Right lobe of liver (tissue), 6 donors: ENCODE measurements around the gene MAJIN. TPM values are rescaled to one million over a fixed set of nuclear protein-coding genes. Genes with fewer than 3 reads are reported as not detected.

Source experiments
- ATAC-seq, 4 donors: fragments of 200-7000 bp; cut with Tn5 transposase; one replicate each; pipeline ENCODE4 v1.9.1; 2020; ENCODE audit warnings: mild to moderate bottlenecking in 4 of 4, moderate library complexity in 4 of 4
- DNase-seq, 3 donors: peaks; one replicate each; pipeline ENCODE4 v3.0.0-alpha.2; 2020
- H3K27ac ChIP-seq, 3 donors: fragments of 200-600 bp; one replicate each; pipeline ENCODE4 v1.8.0; 2022
- H3K27me3 ChIP-seq, 2 donors: fragments of 200-600 bp; one replicate each; pipeline ENCODE4 v1.8.0; 2022
- H3K36me3 ChIP-seq, 4 donors: fragments of 200-600 bp; sonication (generic) in 1 of 4; one replicate each; pipeline versions ENCODE4 v1.5.1 to v1.8.0; 2017 to 2022; ENCODE audit warnings: control low read depth in 1 of 4
- H3K4me1 ChIP-seq, 4 donors: fragments of 200-600 bp; sonication (generic) in 1 of 4; one replicate each; pipeline versions ENCODE4 v1.5.1 to v1.8.0; 2017 to 2022; ENCODE audit warnings: control low read depth in 1 of 4
- H3K4me3 ChIP-seq, 3 donors: fragments of 200-600 bp; one replicate each; pipeline ENCODE4 v1.8.0; 2022
- H3K9me3 ChIP-seq, 4 donors: fragments of 200-600 bp; sonication (generic) in 1 of 4; one replicate each; pipeline versions ENCODE4 v1.5.1 to v1.8.0; 2017 to 2022; ENCODE audit warnings: control low read depth in 1 of 4
- CTCF ChIP-seq, 4 donors: fragments of 200-600 bp in 3 of 4; fragments of 450-650 bp in 1 of 4; IDR thresholded peaks; one replicate each; pipeline versions ENCODE4 v1.5.1 to v1.8.0; 2016 to 2022; ENCODE audit warnings: antibody characterized with exemption in 4 of 4, mild to moderate bottlenecking in 2 of 4
- POLR2A ChIP-seq: fragments of 450-650 bp; IDR thresholded peaks from one replicate; pipeline ENCODE4 v1.6.1; 2017; ENCODE audit warnings: antibody characterized with exemption, mild to moderate bottlenecking
- WGBS: methylation state at CpG from one replicate; pipeline ENCODE4 v1.1.6; 2018; ENCODE audit warnings: low coverage, low lambda C conversion rate; ENCODE audit not compliant: insufficient coverage; ENCODE audit errors: missing lambda C conversion rate; 5-methylcytosine and 5-hydroxymethylcytosine counted together
- intact Hi-C, 2 donors: fragments of 100-400 bp; cut with DNase I; formaldehyde crosslinking; loops; one replicate each; pipeline versions ENCODE4 v1.11.2 to v1.14.1; 2022
- total RNA-seq, 6 experiments: library from RNA; depleted of rRNA in 2 of 6; stranded (reverse); fragments of >200 nt in 2 of 6; fragmentation: NEBNext Ultra II Directional in 3 of 6; extraction: Animal tissue kit (Norgen Biotek cat#: 25700) in 3 of 6; gene quantifications; one replicate each; pipeline versions ENCODE4 v1.1.0 to v1.2.4, GENCODE V29; 2016 to 2023
- donor health status: DM: no; HTN: yes; CAD: no.
- donor health status: DM: no; HTN: no; CAD: no.
- donor health status: DM: no; HTN: no; CAD: no.
- donor health status: DM: no; HTN: yes; CAD: no.
- donor health status: DM: no; HTN: yes; CAD: no.

Gene MAJIN
- total RNA-seq, 6 experiments from 2014 or later = 0.33 to 0.86 TPM; not detected in 4

GRCh38 chr11:64936539-64936938 lies 35.4 kb downstream of the MAJIN start:
- 52% methylated on average over 2 of the region's 4 CpGs for WGBS
- intact Hi-C loops = no loop called here

GRCh38 chr11:64935359-64936081 lies 36.4 kb downstream of the MAJIN start, which contains the start of gene GPHA2:
Gene GPHA2, minus strand, starts transcription at chr11:64935893. Its CDS starts 433 bp downstream, at chr11:64935460.
- Histone ChIP-seq H3K4me1 (no peaks in the 10 kb centered on the region), H3K9me3 (no peaks in the 10 kb centered on the region), H3K27me3 (no peaks in the 10 kb centered on the region), H3K27ac (no peak within 1 kb of the TSS), H3K36me3 (peaks cover 0 to 33% (median 6%) of the 10 kb centered on the region in 4 donors), H3K4me3 (no peak within 1 kb of the TSS)
- TF ChIP-seq POLR2A (no peak), CTCF (IDR thresholded peaks at IDR 0.05) (no peak)
- no peak for DNase-seq
- 81% methylated on average over 9 of the region's 14 CpGs for WGBS
- intact Hi-C loops = no loop called here
- ATAC-seq = no peak

More at GRCh38 chr11:64936539-64936938, 35.4 kb downstream of the MAJIN start:
- Histone ChIP-seq H3K4me1 (no peaks in the 10 kb centered on the region), H3K9me3 (no peaks in the 10 kb centered on the region), H3K4me3 (no peak overlapping the region), H3K27me3 (no peaks in the 10 kb centered on the region), H3K27ac (no peak overlapping the region), H3K36me3 (peaks cover 0 to 22% (median 5%) of the 10 kb centered on the region in 4 donors)
- TF ChIP-seq POLR2A = no peak
- no peak for TF ChIP-seq CTCF (IDR thresholded peaks at IDR 0.05)
- DNase-seq = no peak
- no peak for ATAC-seq

GRCh38 chr11:64934682-64935358 lies 37.1 kb downstream of the MAJIN start:
- H3K9me3 ChIP-seq = no peaks in the 10 kb centered on the region
- WGBS = 79% methylated on average over 15 of the region's 27 CpGs
- H3K36me3 ChIP-seq = peaks cover 0 to 38% (median 10%) of the 10 kb centered on the region in 4 donors
- no peak for TF ChIP-seq POLR2A
- TF ChIP-seq CTCF (IDR thresholded peaks at IDR 0.05) = no peak
- H3K27me3 ChIP-seq = no peaks in the 10 kb centered on the region
- no peak overlapping the region for H3K27ac ChIP-seq
- no peak overlapping the region for H3K4me3 ChIP-seq
- ATAC-seq (no peak), DNase-seq (no peak)
- no peaks in the 10 kb centered on the region for H3K4me1 ChIP-seq
- intact Hi-C loops = no loop called here

GRCh38 chr11:64933935-64934681 lies 37.8 kb downstream of the MAJIN start:
- TF ChIP-seq POLR2A = no peak
- no peak for TF ChIP-seq CTCF (IDR thresholded peaks at IDR 0.05)
- DNase-seq (no peak), ATAC-seq (no peak)
- no peak overlapping the region for H3K27ac ChIP-seq
- H3K9me3 ChIP-seq = no peaks in the 10 kb centered on the region
- no peaks in the 10 kb centered on the region for H3K4me1 ChIP-seq
- intact Hi-C loops = no loop called here
- peaks cover 0 to 38% (median 11%) of the 10 kb centered on the region in 4 donors for H3K36me3 ChIP-seq
- no peak overlapping the region for H3K4me3 ChIP-seq
- no peaks in the 10 kb centered on the region for H3K27me3 ChIP-seq
- 83% methylated on average over 3 of the region's 10 CpGs for WGBS
